ENCODE results near the gene ARRDC3.

DNA sequence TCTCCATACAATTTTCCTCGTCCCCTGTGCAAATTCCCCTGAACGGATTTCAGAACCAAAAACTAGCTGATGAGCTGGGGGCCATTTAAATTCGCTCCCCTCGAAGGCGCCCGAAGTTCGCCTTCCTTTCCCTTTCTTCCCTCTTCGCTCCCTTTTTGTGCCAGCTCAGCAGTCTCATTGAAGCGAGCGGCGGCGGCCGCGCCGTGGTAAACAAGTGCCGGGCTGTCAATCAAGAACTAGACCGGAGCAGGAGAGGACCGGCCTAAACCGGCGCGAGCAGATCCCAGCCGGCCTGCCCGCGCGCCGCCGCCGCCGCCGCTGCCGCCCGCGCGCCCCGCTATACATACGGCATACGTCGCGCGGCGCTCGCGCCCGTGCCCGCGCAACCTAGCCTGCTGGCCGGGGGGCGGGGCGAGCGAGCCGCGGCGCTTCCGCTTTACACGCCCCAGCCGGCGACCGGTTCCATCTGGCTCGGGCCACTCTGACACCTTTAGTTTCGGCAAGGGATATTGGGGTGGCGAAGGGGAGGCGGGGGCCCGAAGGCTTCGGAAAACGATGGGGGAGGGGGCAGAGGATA is 3.1 kb downstream of the ARRDC3 start:
- TF ChIP-seq, protein P1, sequence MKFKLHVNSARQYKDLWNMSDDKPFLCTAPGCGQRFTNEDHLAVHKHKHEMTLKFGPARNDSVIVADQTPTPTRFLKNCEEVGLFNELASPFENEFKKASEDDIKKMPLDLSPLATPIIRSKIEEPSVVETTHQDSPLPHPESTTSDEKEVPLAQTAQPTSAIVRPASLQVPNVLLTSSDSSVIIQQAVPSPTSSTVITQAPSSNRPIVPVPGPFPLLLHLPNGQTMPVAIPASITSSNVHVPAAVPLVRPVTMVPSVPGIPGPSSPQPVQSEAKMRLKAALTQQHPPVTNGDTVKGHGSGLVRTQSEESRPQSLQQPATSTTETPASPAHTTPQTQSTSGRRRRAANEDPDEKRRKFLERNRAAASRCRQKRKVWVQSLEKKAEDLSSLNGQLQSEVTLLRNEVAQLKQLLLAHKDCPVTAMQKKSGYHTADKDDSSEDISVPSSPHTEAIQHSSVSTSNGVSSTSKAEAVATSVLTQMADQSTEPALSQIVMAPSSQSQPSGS (IDR thresholded peaks at IDR 0.05; ENCODE audit: low read length), result no peak
- peak; percentile 63 for TF ChIP-seq CREB1 (IDR thresholded peaks at IDR 0.05)
- TF ChIP-seq POLR2A (IDR thresholded peaks at IDR 0.05; ENCODE audit: control extremely low read depth in 1 of 2, low read depth in 2 of 2, low read length in 2 of 2), result peak; percentile 33 to 80; a peak in 2 of 3 replicates
- no peak for TF ChIP-seq EP300 (IDR thresholded peaks at IDR 0.05; ENCODE audit: borderline replicate concordance in 1 of 2, low read depth in 2 of 2, low read length in 2 of 2)
- TF ChIP-seq, protein P2, sequence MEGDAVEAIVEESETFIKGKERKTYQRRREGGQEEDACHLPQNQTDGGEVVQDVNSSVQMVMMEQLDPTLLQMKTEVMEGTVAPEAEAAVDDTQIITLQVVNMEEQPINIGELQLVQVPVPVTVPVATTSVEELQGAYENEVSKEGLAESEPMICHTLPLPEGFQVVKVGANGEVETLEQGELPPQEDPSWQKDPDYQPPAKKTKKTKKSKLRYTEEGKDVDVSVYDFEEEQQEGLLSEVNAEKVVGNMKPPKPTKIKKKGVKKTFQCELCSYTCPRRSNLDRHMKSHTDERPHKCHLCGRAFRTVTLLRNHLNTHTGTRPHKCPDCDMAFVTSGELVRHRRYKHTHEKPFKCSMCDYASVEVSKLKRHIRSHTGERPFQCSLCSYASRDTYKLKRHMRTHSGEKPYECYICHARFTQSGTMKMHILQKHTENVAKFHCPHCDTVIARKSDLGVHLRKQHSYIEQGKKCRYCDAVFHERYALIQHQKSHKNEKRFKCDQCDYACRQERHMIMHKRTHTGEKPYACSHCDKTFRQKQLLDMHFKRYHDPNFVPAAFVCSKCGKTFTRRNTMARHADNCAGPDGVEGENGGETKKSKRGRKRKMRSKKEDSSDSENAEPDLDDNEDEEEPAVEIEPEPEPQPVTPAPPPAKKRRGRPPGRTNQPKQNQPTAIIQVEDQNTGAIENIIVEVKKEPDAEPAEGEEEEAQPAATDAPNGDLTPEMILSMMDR (IDR thresholded peaks at IDR 0.05; ENCODE audit: control extremely low read depth in 1 of 3, insufficient read depth in 1 of 3, low read depth in 1 of 3, low read length in 3 of 3), result no peak
- TF ChIP-seq GTF2F1 (IDR thresholded peaks at IDR 0.05; ENCODE audit: borderline replicate concordance, low read depth, low read length), result no peak; the same call in 1 of the 2 replicates
- TF ChIP-seq POLR2AphosphoS5 (IDR thresholded peaks at IDR 0.05; ENCODE audit: low read depth, low read length), result peak; percentile 62
- no peak for TF ChIP-seq SP1 (IDR thresholded peaks at IDR 0.05; ENCODE audit: low read depth, low read length)
- TF ChIP-seq, protein P3, sequence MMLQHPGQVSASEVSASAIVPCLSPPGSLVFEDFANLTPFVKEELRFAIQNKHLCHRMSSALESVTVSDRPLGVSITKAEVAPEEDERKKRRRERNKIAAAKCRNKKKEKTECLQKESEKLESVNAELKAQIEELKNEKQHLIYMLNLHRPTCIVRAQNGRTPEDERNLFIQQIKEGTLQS (IDR thresholded peaks at IDR 0.05; ENCODE audit: insufficient read depth, low read depth, low read length), result no peak
- TF ChIP-seq KDM5A (IDR thresholded peaks at IDR 0.05; ENCODE audit: low read length), result no peak
- no peak for TF ChIP-seq BRCA1 (IDR thresholded peaks at IDR 0.05; ENCODE audit: low read depth, low read length)
